ENCODE data around the gene GPR37L1.
"Not testable (repeated sequence)": the region's sequence is repeated elsewhere in the genome, so short reads cannot be mapped to it uniquely, and the experiment has no call there.

Gene GPR37L1

GRCh38 chr1:202171292-202172014, 48.7 kb downstream of the GPR37L1 start:
- DNase-seq, result no peak

- no peak for DNase-seq
Measured at GRCh38 chr1:202172015-202172355, 49.3 kb downstream of the GPR37L1 start.

- no peak for DNase-seq
Measured at GRCh38 chr1:202173993-202174392, 51.3 kb downstream of the GPR37L1 start.

GRCh38 chr1:202176949-202177927, 54.5 kb downstream of the GPR37L1 start:
- DNase-seq, result no peak

- no peak for DNase-seq
Measured at GRCh38 chr1:202179828-202180750, 57.4 kb downstream of the GPR37L1 start.

GRCh38 chr1:202180751-202181139, 58.0 kb downstream of the GPR37L1 start:
- not testable (repeated sequence) for DNase-seq

- no peak for DNase-seq
Measured at GRCh38 chr1:202181586-202181985, 58.9 kb downstream of the GPR37L1 start.

GRCh38 chr1:202182040-202182877, 59.5 kb downstream of the GPR37L1 start:
- no peak for DNase-seq

Data from AML-193 (cell line).